Measurements from ENCODE around the gene TTC29. TPM values are rescaled to one million over a fixed set of nuclear protein-coding genes. Genes with fewer than 3 reads are reported as not detected.

The TTC29 gene, protein sequence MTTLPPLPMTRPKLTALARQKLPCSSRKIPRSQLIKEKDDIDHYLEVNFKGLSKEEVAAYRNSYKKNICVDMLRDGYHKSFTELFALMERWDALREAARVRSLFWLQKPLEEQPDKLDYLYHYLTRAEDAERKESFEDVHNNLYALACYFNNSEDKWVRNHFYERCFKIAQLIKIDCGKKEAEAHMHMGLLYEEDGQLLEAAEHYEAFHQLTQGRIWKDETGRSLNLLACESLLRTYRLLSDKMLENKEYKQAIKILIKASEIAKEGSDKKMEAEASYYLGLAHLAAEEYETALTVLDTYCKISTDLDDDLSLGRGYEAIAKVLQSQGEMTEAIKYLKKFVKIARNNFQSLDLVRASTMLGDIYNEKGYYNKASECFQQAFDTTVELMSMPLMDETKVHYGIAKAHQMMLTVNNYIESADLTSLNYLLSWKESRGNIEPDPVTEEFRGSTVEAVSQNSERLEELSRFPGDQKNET
- 0.16 and 0.37 TPM in 2 replicates for total RNA-seq
- long read RNA-seq, partial matches to known transcripts = 0 of 2 reads
- long read RNA-seq, other reads (novel, unspliced or antisense) = 2 of 2 reads

- peak; percentile 95 for DNase-seq (ENCODE audit: extremely low spot score, unreplicated experiment)
- Mint-ChIP-seq H3K4me3 (ENCODE audit: unreplicated experiment) (peak within 1 kb of the TSS; percentile 74), H3K27ac (ENCODE audit: unreplicated experiment) (no peak within 1 kb of the TSS), H3K9me3 (ENCODE audit: unreplicated experiment) (no peaks in the 10 kb centered on the region), H3K36me3 (ENCODE audit: unreplicated experiment) (no peaks in the 10 kb centered on the region), H3K27me3 (ENCODE audit: unreplicated experiment) (peaks cover 84% of the 10 kb centered on the region), H3K4me1 (ENCODE audit: unreplicated experiment) (peaks cover 11% of the 10 kb centered on the region)
- TF ChIP-seq, protein P1, sequence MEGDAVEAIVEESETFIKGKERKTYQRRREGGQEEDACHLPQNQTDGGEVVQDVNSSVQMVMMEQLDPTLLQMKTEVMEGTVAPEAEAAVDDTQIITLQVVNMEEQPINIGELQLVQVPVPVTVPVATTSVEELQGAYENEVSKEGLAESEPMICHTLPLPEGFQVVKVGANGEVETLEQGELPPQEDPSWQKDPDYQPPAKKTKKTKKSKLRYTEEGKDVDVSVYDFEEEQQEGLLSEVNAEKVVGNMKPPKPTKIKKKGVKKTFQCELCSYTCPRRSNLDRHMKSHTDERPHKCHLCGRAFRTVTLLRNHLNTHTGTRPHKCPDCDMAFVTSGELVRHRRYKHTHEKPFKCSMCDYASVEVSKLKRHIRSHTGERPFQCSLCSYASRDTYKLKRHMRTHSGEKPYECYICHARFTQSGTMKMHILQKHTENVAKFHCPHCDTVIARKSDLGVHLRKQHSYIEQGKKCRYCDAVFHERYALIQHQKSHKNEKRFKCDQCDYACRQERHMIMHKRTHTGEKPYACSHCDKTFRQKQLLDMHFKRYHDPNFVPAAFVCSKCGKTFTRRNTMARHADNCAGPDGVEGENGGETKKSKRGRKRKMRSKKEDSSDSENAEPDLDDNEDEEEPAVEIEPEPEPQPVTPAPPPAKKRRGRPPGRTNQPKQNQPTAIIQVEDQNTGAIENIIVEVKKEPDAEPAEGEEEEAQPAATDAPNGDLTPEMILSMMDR (IDR thresholded peaks at IDR 0.05) = no peak
These were observed at the start of gene TTC29 for GRCh38 chr4:146945556-146946374. TTC29 (minus strand) TSS chr4:146945864; CDS start chr4:146939895, 5,969 bp downstream.

DNA sequence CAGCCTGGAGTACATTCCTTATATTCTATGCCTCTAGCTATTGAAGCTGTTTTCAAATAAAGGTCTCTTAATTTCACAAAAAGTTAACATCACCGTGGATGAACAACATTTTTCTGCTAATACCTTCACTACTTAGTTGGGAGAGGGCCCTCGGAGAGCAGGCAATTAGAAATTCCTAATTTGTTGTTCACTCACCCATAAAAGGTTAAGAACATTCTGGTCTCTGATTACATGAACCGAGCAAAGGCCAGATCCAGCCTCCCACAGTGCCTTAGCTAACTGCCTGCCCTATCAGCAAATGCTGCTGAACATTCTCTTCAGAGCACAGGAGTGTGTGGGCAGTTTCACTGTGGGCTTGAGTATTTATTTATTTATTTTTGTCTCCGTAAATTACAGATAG is 36.0 kb upstream of the TTC29 start:
- no peak for DNase-seq (ENCODE audit: extremely low spot score, unreplicated experiment)
- no peaks in the 10 kb centered on the region for H3K4me1 Mint-ChIP-seq (ENCODE audit: unreplicated experiment)
- no peaks in the 10 kb centered on the region for H3K36me3 Mint-ChIP-seq (ENCODE audit: unreplicated experiment)
- no peaks in the 10 kb centered on the region for H3K9me3 Mint-ChIP-seq (ENCODE audit: unreplicated experiment)
- H3K4me3 Mint-ChIP-seq (ENCODE audit: unreplicated experiment) = no peak overlapping the region
- TF ChIP-seq, protein P1 (IDR thresholded peaks at IDR 0.05) = no peak
- H3K27me3 Mint-ChIP-seq (ENCODE audit: unreplicated experiment) = peaks cover 3% of the 10 kb centered on the region
- no peak overlapping the region for H3K27ac Mint-ChIP-seq (ENCODE audit: unreplicated experiment)

DNA sequence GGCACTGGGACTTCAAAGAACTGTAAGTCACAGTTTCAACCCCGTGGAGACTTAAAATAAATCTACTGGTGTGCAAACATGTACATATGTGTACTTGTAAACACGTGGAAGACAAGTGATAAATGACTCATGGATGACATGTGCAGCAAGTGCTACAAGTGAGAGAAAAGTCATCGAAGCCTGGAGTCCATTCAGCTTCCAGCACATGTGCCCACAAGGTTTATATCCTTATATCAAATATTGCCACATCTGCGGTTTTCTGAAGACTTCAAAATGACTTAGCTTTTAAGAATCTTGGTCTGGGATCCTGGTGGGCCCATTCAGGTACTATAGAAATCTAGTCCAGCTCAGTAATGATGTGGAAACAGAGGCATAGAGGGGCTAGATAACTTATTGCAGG is 33.0 kb upstream of the TTC29 start:
- Mint-ChIP-seq H3K36me3 (ENCODE audit: unreplicated experiment) (no peaks in the 10 kb centered on the region), H3K4me1 (ENCODE audit: unreplicated experiment) (no peaks in the 10 kb centered on the region), H3K27me3 (ENCODE audit: unreplicated experiment) (peaks cover 5% of the 10 kb centered on the region), H3K4me3 (ENCODE audit: unreplicated experiment) (no peak overlapping the region), H3K27ac (ENCODE audit: unreplicated experiment) (no peak overlapping the region), H3K9me3 (ENCODE audit: unreplicated experiment) (no peaks in the 10 kb centered on the region)
- no peak for DNase-seq (ENCODE audit: extremely low spot score, unreplicated experiment)
- TF ChIP-seq, protein P1 (IDR thresholded peaks at IDR 0.05) = no peak

- Mint-ChIP-seq H3K9me3 (ENCODE audit: unreplicated experiment) (no peaks in the 10 kb centered on the region), H3K27me3 (ENCODE audit: unreplicated experiment) (peaks cover 13% of the 10 kb centered on the region), H3K27ac (ENCODE audit: unreplicated experiment) (no peak overlapping the region), H3K4me1 (ENCODE audit: unreplicated experiment) (no peaks in the 10 kb centered on the region), H3K36me3 (ENCODE audit: unreplicated experiment) (no peaks in the 10 kb centered on the region), H3K4me3 (ENCODE audit: unreplicated experiment) (no peak overlapping the region)
- DNase-seq (ENCODE audit: extremely low spot score, unreplicated experiment) = no peak
- TF ChIP-seq, protein P1 (IDR thresholded peaks at IDR 0.05) = no peak
These were observed 30.5 kb upstream of the TTC29 start for GRCh38 chr4:146976145-146976544.

DNA sequence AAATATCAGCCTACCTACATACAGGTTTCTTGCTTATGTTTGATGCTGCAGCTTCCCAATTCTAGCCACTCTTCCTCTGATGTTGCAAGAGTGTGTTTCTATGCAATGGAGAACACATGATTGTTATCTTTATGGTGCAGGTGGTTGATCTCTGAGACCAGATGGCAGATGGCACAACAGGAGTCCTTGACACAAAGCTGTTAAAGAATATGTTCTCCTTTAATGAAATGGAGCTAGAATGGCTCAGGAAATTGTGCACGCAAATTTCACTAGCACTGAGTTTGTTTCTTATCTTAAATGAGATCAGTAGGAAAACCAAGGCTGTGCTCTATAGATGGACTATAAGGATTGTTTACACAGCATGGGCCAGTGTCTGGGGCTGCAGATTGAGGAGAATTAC is 29.9 kb upstream of the TTC29 start:
- no peak for DNase-seq (ENCODE audit: extremely low spot score, unreplicated experiment)
- Mint-ChIP-seq H3K4me3 (ENCODE audit: unreplicated experiment) (no peak overlapping the region), H3K27ac (ENCODE audit: unreplicated experiment) (no peak overlapping the region), H3K27me3 (ENCODE audit: unreplicated experiment) (peaks cover 14% of the 10 kb centered on the region), H3K4me1 (ENCODE audit: unreplicated experiment) (no peaks in the 10 kb centered on the region), H3K36me3 (ENCODE audit: unreplicated experiment) (no peaks in the 10 kb centered on the region), H3K9me3 (ENCODE audit: unreplicated experiment) (no peaks in the 10 kb centered on the region)
- TF ChIP-seq, protein P1 (IDR thresholded peaks at IDR 0.05) = no peak
